Fibroblast of upper back skin (primary cell): Measurements from ENCODE around the gene TSPO.

Experiments
- DNase-seq: peaks from one replicate; pipeline ENCODE4 v3.0.0-alpha.2; 2013

The TSPO gene

DNA sequence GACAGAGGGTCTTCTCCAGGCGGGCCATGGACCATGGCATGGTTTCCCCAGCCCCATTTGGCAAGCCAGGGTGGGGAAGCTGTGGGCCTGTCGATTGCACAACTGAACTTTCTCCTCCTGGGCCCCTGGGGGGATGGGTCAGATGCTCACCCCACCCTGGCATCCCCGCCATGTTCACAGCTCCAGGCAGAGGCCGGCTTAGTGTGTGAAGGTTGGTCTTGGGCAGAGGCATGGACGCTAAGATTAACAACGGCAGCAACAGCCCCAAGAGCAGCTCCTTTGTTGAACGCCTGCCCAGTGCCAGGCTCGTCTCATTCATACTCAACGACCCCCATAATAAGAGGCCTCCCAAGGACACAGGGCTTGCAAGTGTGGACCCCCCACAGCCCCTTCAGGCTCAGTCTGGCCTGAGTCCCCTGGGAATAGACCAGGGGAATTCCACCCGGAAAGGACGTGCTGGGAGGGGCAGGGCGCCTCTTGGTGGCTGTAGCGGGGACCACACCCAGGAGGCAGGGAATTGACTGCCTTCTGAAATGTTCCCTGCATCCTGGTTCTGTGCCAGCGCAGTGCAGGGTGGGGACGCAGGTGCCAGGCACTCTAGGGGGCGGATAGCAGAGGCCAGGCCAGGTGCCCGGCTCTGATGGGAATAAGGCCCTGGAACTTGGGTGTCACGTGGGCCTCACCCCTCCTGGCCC, 8.3 kb downstream of the TSPO start:
- DNase-seq = peak; percentile 16

- DNase-seq = no peak
Measured at GRCh38 chr22:43160497-43161126, 9.3 kb downstream of the TSPO start.

DNA sequence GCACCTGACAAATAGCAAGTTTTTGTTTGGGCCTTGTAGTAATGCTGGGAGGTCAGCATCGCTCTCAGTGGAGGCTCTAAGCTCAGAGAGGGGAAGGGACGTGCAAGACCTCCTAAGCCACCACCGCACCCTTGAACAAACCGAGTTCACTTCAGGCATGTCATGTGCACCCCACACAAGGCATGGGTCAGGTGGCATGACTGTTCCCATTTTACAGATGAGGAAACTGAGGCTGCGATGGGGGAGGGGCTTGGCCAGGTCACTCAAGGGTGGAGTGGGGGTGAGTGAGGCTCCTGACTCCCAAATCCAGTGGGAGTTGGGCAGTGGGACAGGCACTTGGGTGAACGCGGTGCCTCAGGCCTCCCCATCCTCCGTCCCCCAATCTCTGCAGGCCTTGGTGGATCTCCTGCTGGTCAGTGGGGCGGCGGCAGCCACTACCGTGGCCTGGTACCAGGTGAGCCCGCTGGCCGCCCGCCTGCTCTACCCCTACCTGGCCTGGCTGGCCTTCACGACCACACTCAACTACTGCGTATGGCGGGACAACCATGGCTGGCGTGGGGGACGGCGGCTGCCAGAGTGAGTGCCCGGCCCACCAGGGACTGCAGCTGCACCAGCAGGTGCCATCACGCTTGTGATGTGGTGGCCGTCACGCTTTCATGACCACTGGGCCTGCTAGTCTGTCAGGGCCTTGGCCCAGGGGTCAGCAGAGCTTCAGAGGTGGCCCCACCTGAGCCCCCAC, 11.2 kb downstream of the TSPO start:
- no peak for DNase-seq

- no peak for DNase-seq
Measured at GRCh38 chr22:43163241-43163795, 12.0 kb downstream of the TSPO start.

- DNase-seq = no peak
Measured at GRCh38 chr22:43164636-43165035, 13.3 kb downstream of the TSPO start.

- no peak for DNase-seq
Measured at GRCh38 chr22:43166132-43166930, 15.0 kb downstream of the TSPO start.

- no peak for DNase-seq
Measured at GRCh38 chr22:43167001-43167589, 15.7 kb downstream of the TSPO start.

GRCh38 chr22:43168471-43169309, 17.3 kb downstream of the TSPO start:
- DNase-seq = peak; percentile 55

DNA sequence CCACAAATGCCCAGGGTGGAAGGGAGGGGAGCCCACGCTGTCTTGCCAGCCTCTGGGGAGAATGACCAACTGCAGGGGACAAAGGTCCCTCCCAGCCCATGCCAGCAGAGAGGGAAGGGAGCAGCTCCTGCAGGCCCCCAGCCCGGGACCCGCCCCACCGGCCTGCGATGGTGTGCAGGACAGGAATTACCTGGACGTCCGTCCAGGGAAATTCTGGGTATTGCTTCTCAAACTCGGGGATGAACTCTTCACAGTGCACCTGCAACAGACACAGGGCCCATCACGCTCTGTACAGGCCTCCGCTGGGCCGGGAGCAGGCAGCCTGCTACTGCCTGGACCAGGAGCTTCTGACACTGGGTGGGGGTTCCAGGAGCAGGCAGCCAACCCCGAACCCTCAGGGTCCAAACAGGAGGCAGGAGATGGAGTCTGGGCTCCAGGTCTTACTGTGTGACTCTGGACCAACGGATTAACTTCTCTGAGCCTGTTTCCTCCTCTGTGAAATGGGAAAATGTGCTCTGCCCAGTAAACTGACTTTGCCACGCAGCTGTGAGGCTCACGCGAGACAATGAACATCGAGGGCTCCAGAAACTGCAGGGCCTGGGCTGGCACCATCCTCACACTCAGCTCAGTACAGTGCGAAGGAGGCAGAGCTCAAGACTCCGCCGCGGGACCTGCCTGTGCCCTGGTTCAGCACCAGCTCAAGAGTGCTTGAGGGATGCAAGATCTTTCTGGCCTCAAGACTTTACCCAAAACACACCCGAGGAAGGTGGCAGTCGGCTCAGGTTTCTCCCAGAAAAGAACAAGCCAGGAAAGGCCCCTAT, 18.2 kb downstream of the TSPO start:
- no peak for DNase-seq

DNA sequence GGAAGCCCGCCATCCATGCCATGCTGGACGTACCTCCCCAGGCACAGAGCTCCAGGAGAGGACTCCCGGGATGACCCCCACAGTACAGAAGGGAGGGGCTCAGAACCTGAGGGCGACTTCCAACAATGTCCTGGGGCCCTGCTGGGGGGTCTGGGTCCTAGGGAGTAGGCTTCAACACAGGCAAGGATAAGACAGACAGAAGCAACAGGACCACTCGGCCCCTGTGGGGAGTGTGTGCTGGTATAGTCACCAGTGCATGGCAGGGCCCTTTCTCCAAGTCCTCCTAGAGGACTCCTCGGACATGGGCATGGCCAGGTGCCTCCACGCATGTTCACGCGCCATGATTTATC, 18.7 kb downstream of the TSPO start:
- no peak for DNase-seq

DNA sequence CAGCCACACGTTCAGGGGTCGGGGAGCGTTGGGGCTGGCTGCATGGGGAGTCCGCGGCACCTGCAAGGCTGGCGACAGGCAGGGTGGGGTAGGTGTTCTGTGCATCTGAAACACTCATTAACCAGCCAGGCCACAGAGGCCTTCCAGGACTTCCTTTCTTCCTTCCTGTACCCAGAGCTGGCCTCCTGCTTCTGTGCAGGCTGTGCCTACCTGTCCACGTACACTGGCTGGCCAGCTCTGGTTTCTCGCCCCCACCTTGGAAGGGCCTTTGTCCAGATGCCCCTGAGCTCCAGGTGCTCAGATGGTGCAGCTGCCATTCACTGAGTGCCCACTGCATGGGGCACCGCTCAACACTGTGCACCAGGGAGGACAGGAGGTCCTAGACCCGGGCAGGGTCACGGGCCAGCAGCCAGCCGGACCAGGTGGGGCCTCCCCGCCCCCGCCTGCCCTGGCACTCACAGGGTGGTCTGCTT, 19.7 kb downstream of the TSPO start:
- no peak for DNase-seq

DNA sequence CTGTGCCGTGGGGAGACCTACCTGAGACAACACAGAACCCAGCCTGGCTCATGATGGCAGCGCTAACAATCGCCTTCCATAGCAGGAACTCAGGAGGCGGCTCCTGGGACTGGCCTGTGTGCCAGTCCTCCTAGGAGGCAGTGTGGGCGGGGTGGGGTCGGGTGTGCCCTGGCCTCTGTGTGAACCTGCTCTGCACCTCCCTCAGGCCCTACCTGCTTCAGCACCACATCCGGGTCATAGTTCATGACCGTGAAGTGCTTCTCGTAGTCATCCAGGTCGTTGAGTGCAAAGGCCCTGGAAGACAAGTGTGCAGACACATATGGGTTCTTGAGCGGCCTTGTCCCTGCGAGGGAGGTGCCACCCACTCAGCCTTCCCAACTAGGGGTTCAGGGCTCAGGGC, 20.2 kb downstream of the TSPO start:
- no peak for DNase-seq

DNA sequence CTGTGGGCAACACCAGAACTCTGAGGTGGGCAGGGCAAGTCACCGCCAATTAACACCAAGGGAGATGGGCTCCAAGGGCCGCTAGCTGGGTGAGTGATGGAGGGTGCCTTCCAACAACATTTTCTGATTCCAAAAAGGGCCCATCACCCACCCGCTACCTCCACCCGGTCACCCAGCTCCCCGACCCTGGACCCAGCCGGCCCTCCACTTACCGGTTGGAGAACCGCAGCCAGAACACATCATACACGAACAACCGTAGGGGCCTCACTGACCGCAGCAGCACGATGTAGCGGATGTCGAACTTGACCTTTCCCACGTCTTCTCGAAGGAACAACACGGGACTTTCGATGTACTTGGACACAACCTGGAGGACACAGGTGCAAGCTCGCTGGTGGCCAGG, 20.8 kb downstream of the TSPO start:
- DNase-seq = no peak

DNA sequence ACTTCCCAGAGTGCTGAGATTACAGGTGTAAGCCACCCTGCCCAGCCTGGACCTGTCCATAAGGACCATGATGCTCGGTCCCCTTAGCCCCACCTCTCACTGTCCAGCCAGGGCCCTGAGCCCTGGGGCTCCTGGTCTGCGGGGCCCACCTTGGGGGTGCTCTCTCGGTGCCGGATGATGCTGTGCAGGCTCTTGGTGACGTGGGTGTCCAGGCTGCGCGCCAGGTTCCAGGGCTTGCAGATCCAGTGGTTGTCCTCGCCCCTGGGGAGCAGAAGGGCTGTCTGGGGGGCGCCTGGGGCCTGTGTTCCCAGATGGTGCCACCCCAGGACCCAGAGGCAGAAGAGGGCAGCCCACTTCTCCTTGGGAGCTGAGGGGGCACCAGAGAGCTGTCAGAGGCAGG, 22.2 kb downstream of the TSPO start:
- no peak for DNase-seq

DNA sequence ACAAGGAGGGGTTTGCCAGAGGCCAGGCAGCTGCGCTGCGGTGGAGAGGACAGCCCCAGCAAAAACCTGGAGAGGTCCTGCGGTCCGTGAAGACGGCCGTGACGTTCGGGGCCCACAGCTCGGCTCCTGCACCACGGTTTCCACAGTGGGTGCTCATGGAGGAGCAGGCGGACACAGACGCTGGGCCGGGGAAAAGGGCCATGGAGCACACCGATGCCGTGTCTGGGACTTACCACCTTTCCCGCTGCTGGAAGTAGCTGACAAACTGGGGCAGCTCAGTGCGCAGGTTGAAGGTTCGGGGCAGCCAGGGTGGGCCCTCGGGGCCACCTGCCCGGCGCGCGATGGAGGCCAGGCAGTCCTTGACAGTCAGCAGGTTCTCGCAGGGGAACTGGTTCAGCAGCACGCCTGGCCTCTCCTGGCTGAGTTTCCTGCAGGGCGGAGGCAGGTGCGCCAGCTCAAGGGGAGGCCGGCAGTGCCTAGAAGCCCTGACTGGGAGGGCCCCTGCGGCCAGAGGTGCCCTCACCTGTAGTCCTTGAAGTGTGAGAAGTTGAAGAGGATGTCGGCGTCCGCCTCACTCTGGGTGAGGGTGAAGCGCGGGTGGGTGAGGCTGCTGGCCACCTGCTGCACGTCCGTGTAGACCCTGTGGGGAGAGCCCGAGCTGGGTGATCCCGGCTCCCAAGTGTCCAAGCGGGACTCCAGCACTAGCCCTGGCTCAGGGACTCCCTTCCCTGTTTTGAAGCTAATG, 22.8 kb downstream of the TSPO start:
- no peak for DNase-seq

DNA sequence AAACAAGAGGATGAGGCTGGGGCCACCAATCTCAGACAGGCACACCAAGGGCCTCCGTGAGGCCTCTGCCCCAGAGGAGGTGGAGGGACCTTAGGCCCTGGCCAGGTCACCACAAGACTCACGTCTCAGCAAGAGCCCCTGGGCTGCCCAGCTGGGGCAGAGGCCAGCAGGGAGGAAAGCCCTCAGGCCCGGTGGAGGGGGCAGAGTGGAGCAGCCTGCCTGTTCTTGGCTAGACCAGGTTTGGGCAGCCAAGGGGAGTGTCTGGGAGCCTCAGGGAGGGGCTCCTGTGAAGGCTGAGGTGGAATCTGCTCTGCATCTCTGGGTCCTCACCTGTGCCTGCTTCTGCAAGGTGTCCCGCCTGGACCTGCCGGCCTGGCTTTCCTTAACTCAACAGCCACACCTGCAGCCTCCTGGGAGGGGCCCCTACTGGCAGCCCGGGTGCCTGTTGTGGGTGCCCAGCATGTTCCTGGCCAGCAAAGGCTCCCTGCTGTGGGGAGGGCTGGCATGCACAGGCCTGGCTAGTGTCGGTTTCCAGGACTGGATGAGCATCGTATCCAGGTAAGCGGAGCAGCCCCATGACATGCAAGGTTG, 23.7 kb downstream of the TSPO start:
- DNase-seq = no peak

DNA sequence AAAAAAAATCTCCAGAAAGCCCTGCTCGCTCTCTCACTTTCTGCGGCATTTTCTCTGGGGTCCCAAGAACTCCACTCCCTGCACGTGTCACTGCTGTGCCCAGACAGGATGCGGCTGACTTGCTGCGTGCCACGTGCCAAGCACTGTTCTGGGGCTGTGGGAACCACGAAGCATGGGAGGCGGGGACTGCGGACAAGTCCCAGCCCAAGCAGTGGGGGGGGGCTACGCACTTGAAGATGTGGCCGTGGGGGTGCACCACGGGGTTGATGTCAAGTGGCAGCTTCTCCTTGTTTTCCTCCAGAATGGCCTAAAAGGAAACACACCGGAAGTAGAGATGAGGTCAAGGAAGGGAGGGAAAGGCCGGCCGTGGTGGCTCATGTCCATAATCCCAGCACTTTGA, 24.7 kb downstream of the TSPO start:
- DNase-seq = no peak

DNA sequence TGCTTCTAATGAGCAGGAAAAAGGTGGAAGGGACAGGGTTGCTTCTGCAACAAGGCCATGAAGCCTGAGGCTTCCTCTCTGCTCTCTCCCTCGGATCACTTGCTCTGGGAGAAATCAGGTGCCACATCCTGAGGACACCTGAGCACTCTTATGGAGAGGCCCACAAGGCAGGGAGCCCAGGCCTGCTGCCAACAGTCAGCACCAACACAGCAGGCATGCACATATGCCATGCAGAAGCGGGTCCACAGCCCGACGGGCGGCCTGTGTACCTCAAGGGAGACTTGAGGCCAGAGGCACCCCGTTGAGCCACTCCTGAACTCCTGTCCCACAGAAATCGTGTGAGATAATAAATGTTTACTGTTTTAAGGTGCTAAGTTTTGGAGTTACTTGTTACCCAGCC, 26.1 kb downstream of the TSPO start:
- no peak for DNase-seq

GRCh38 chr22:43179146-43179910, 28.0 kb downstream of the TSPO start:
- no peak for DNase-seq
